ENCODE results near the gene ICAM1.

GRCh38 chr19:10227026-10227971, 43.6 kb upstream of the ICAM1 start:
- TF ChIP-seq POLR2A (IDR thresholded peaks at IDR 0.05): no peak
- TF ChIP-seq CTCF (IDR thresholded peaks at IDR 0.05): no peak
- no peak for TF ChIP-seq EP300 (IDR thresholded peaks at IDR 0.05)
